Thymus (tissue), 11 donors: ENCODE results near the gene NOL6. TPM values are rescaled to one million over a fixed set of nuclear protein-coding genes. Genes with fewer than 3 reads are reported as not detected.

Experiments used
- DNase-seq, 9 donors: peaks; one replicate each; pipeline ENCODE4 v3.0.0-alpha.2; 2013; ENCODE audit warnings: low spot score in 9 of 9, low read depth in 6 of 9, missing footprints in 1 of 9
- H3K27ac ChIP-seq, 2 donors: one replicate each; pipeline ENCODE4 v1.5.1; 2013; ENCODE audit warnings: control low read depth in 1 of 2, low read depth in 1 of 2, low read length in 1 of 2, mild to moderate bottlenecking in 1 of 2, moderate library complexity in 1 of 2
- H3K27me3 ChIP-seq, 2 donors: one replicate each; pipeline ENCODE4 v1.5.1; 2013; ENCODE audit warnings: low read length in 1 of 2; ENCODE audit not compliant: control insufficient read depth in 2 of 2, insufficient read depth in 1 of 2
- H3K36me3 ChIP-seq, 2 donors: one replicate each; pipeline ENCODE4 v1.5.1; 2013; ENCODE audit warnings: low read length in 1 of 2, mild to moderate bottlenecking in 1 of 2, moderate library complexity in 1 of 2; ENCODE audit not compliant: control insufficient read depth in 2 of 2, insufficient read depth in 2 of 2
- H3K4me1 ChIP-seq, 2 donors: one replicate each; pipeline ENCODE4 v1.5.1; 2013; ENCODE audit warnings: low read length in 2 of 2; ENCODE audit not compliant: control insufficient read depth in 2 of 2, insufficient read depth in 2 of 2
- H3K4me3 ChIP-seq, 2 donors: one replicate each; pipeline ENCODE4 v1.5.1; 2013; ENCODE audit warnings: low read length in 2 of 2, control low read depth in 1 of 2, mild to moderate bottlenecking in 1 of 2
- H3K9me3 ChIP-seq, 2 donors: one replicate each; pipeline ENCODE4 v1.5.1; 2013; ENCODE audit warnings: low read length in 1 of 2, mild to moderate bottlenecking in 1 of 2; ENCODE audit not compliant: control insufficient read depth in 2 of 2, insufficient read depth in 1 of 2
- WGBS: extraction: QIAGEN DNeasy Blood & Tissue Kit; methylation state at CpG from one replicate; pipeline ENCODE4 v1.1.7; 2013; 5-methylcytosine and 5-hydroxymethylcytosine counted together
- polyA plus RNA-seq: library from polyadenylated mRNA; stranded (reverse); fragments of 200-250 nt; gene quantifications from one replicate; pipeline ENCODE4 v1.2.3, GENCODE V29; 2013
- total RNA-seq: library from RNA; stranded (reverse); fragments of 120-200 nt; gene quantifications from one replicate; pipeline ENCODE4 v1.2.4, GENCODE V29; 2013
- donor health status: healthy.

NOL6 gene
- total and polyA plus RNA-seq, 2 donors = 12.0 to 29.5 TPM

- Histone ChIP-seq H3K9me3 (no peaks in the 10 kb centered on the region), H3K36me3 (peaks cover 44 to 63% of the 10 kb centered on the region in 2 donors), H3K4me1 (peaks cover 26 to 70% of the 10 kb centered on the region in 2 donors), H3K4me3 (no peak overlapping the region), H3K27me3 (peaks cover 0 to 2% of the 10 kb centered on the region in 2 donors), H3K27ac (no peak overlapping the region)
- no peak for DNase-seq
- 98% methylated on average over 15 of the region's 15 CpGs for WGBS
Observed at GRCh38 chr9:33442125-33442524, 31.6 kb downstream of the NOL6 start.

GRCh38 chr9:33440609-33441008, 33.1 kb downstream of the NOL6 start:
- peaks cover 43 to 63% of the 10 kb centered on the region in 2 donors for H3K36me3 ChIP-seq
- H3K4me1 ChIP-seq = peaks cover 25 to 59% of the 10 kb centered on the region in 2 donors
- H3K27me3 ChIP-seq = no peaks in the 10 kb centered on the region
- no peaks in the 10 kb centered on the region for H3K9me3 ChIP-seq
- no peak for DNase-seq
- H3K27ac ChIP-seq = no peak overlapping the region
- no peak overlapping the region for H3K4me3 ChIP-seq
- WGBS = 98% methylated on average over 1 of the region's 1 CpG

- WGBS = 96% methylated on average over 7 of the region's 7 CpGs
- DNase-seq = no peak
- H3K27ac ChIP-seq = no peak overlapping the region
- no peak overlapping the region for H3K4me3 ChIP-seq
- peaks cover 21 to 55% of the 10 kb centered on the region in 2 donors for H3K4me1 ChIP-seq
- no peaks in the 10 kb centered on the region for H3K27me3 ChIP-seq
- no peaks in the 10 kb centered on the region for H3K9me3 ChIP-seq
- H3K36me3 ChIP-seq = peaks cover 39 to 61% of the 10 kb centered on the region in 2 donors
Observed at GRCh38 chr9:33440204-33440603, 33.5 kb downstream of the NOL6 start.

- no peaks in the 10 kb centered on the region for H3K9me3 ChIP-seq
- H3K36me3 ChIP-seq = peaks cover 38 to 56% of the 10 kb centered on the region in 2 donors
- no peaks in the 10 kb centered on the region for H3K27me3 ChIP-seq
- H3K27ac ChIP-seq = no peak overlapping the region
- no peak for DNase-seq
- peaks cover 19 to 50% of the 10 kb centered on the region in 2 donors for H3K4me1 ChIP-seq
- H3K4me3 ChIP-seq = no peak overlapping the region
- 86% methylated on average over 6 of the region's 6 CpGs for WGBS
Observed at GRCh38 chr9:33439731-33440130, 34.0 kb downstream of the NOL6 start.

- Histone ChIP-seq H3K4me3 (no peak overlapping the region), H3K27ac (peak overlapping the region; percentile 2 to 37), H3K36me3 (peaks cover 37 to 52% of the 10 kb centered on the region in 2 donors), H3K9me3 (no peaks in the 10 kb centered on the region), H3K4me1 (peaks cover 14 to 45% of the 10 kb centered on the region in 2 donors), H3K27me3 (no peaks in the 10 kb centered on the region)
- 91% methylated on average over 7 of the region's 7 CpGs for WGBS
- no peak for DNase-seq
Observed at GRCh38 chr9:33438926-33439680, 34.6 kb downstream of the NOL6 start.

GRCh38 chr9:33437898-33438297, 35.8 kb downstream of the NOL6 start:
- H3K27ac ChIP-seq = no peak overlapping the region
- WGBS = 97% methylated on average over 1 of the region's 1 CpG
- no peaks in the 10 kb centered on the region for H3K9me3 ChIP-seq
- H3K36me3 ChIP-seq = peaks cover 25 to 40% of the 10 kb centered on the region in 2 donors
- no peak for DNase-seq
- H3K4me3 ChIP-seq = no peak overlapping the region
- H3K4me1 ChIP-seq = peaks cover 2 to 33% of the 10 kb centered on the region in 2 donors
- no peaks in the 10 kb centered on the region for H3K27me3 ChIP-seq

GRCh38 chr9:33437205-33437604, 36.5 kb downstream of the NOL6 start:
- Histone ChIP-seq H3K27me3 (no peaks in the 10 kb centered on the region), H3K36me3 (peaks cover 18 to 33% of the 10 kb centered on the region in 2 donors), H3K27ac (no peak overlapping the region), H3K9me3 (no peaks in the 10 kb centered on the region), H3K4me1 (peaks cover 0 to 26% of the 10 kb centered on the region in 2 donors), H3K4me3 (no peak overlapping the region)
- no peak for DNase-seq
- 61% methylated on average over 2 of the region's 2 CpGs for WGBS

- Histone ChIP-seq H3K36me3 (peaks cover 11 to 25% of the 10 kb centered on the region in 2 donors), H3K27ac (no peak overlapping the region), H3K9me3 (no peaks in the 10 kb centered on the region), H3K27me3 (no peaks in the 10 kb centered on the region), H3K4me1 (peaks cover 0 to 19% of the 10 kb centered on the region in 2 donors), H3K4me3 (no peak overlapping the region)
- no peak for DNase-seq
- WGBS = 95% methylated on average over 8 of the region's 8 CpGs
Observed at GRCh38 chr9:33436445-33436844, 37.3 kb downstream of the NOL6 start.

- DNase-seq = no peak
- Histone ChIP-seq H3K36me3 (peaks cover 5 to 19% of the 10 kb centered on the region in 2 donors), H3K27ac (no peak overlapping the region), H3K27me3 (no peaks in the 10 kb centered on the region), H3K4me1 (peaks cover 0 to 17% of the 10 kb centered on the region in 2 donors), H3K4me3 (no peak overlapping the region), H3K9me3 (no peaks in the 10 kb centered on the region)
- WGBS = 93% methylated on average over 8 of the region's 8 CpGs
Observed at GRCh38 chr9:33435821-33436277, 37.9 kb downstream of the NOL6 start.
